ENCODE results near the gene STN1.

STN1 gene, protein sequence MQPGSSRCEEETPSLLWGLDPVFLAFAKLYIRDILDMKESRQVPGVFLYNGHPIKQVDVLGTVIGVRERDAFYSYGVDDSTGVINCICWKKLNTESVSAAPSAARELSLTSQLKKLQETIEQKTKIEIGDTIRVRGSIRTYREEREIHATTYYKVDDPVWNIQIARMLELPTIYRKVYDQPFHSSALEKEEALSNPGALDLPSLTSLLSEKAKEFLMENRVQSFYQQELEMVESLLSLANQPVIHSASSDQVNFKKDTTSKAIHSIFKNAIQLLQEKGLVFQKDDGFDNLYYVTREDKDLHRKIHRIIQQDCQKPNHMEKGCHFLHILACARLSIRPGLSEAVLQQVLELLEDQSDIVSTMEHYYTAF

GRCh38 chr10:103918053-103918846 is at the start of gene STN1:
TSS of gene STN1 (minus strand) at chr10:103918184. CDS start at chr10:103917594, 590 bp downstream.
- no peaks in the 10 kb centered on the region for H3K9me3 ChIP-seq (ENCODE audit: control insufficient read depth, low read length)
- peak within 1 kb of the TSS; percentile 99 for H3K9ac ChIP-seq (ENCODE audit: low read length)
- peaks cover 32% of the 10 kb centered on the region for H3K4me1 ChIP-seq (ENCODE audit: control insufficient read depth, insufficient read depth, low read length)
- DNase-seq (ENCODE audit: low read depth), result peak; percentile 99
- H3K36me3 ChIP-seq (ENCODE audit: control insufficient read depth, insufficient read depth, low read length, severe bottlenecking), result no peaks in the 10 kb centered on the region
- no peaks in the 10 kb centered on the region for H3K27me3 ChIP-seq (replicated peaks; ENCODE audit: control insufficient read depth, insufficient read depth, low read length)
- H3K4me3 ChIP-seq (ENCODE audit: low read length), result peak within 1 kb of the TSS; percentile 95

GRCh38 chr10:103967448-103968071 is 49.6 kb upstream of the STN1 start:
- Histone ChIP-seq H3K4me1 (ENCODE audit: control insufficient read depth, insufficient read depth, low read length) (peaks cover 20% of the 10 kb centered on the region), H3K9me3 (ENCODE audit: control insufficient read depth, low read length) (no peaks in the 10 kb centered on the region), H3K4me3 (ENCODE audit: low read length) (peak overlapping the region; percentile 98), H3K9ac (ENCODE audit: low read length) (peak overlapping the region; percentile 95), H3K27me3 (replicated peaks; ENCODE audit: control insufficient read depth, insufficient read depth, low read length) (no peaks in the 10 kb centered on the region), H3K36me3 (ENCODE audit: control insufficient read depth, insufficient read depth, low read length, severe bottlenecking) (no peaks in the 10 kb centered on the region)
- peak; percentile 80 for DNase-seq (ENCODE audit: low read depth)

DNA sequence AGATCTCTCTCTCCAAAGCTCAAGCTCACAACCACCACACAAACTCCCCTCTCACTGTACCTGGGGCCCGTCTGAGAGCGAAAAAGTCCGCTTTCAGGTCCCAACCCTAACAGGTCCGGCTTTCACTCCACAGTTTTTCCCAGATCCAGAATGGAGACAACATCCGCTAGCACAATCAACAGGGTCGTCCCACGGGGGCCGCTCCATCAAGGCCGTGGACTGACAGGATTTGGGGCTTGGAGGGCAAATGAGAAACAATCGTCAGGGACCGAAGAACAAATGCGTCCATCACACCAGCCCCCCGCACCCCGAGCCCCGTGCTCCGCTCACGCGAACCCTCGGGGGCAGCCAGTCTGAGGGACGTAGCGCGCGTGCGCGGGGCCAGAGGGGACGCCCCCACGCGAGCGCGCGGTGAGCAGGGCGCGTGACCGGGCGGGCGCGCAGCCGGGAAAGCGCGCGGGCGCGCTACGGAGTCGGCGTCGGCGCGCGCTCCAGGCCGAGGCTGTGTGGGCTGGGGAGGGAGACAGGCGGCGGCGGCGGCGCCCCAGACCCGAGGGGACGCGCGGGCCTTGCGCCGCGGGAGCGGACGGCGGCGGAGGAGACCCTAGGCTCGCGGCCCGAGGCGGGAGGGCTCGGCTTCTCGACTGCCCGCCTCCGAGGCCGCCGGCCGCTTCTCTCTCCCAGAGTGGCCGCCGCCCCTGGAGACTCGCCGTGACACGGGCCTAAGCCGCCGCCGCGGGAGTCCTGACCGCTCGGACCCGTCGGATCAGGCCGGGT is 48.9 kb upstream of the STN1 start, which contains the start of gene SLK:
SLK (plus strand) TSS at position 470 of the 777 bp plus-strand sequence. CDS start 606 bp downstream, outside the sequence.
- peak; percentile 97 for DNase-seq (ENCODE audit: low read depth)
- H3K9ac ChIP-seq (ENCODE audit: low read length), result peak within 1 kb of the TSS; percentile 95

GRCh38 chr10:103960103-103960502 is 42.1 kb upstream of the STN1 start:
- H3K4me1 ChIP-seq (ENCODE audit: control insufficient read depth, insufficient read depth, low read length), result no peaks in the 10 kb centered on the region
- H3K36me3 ChIP-seq (ENCODE audit: control insufficient read depth, insufficient read depth, low read length, severe bottlenecking), result no peaks in the 10 kb centered on the region
- H3K9me3 ChIP-seq (ENCODE audit: control insufficient read depth, low read length), result no peaks in the 10 kb centered on the region
- no peaks in the 10 kb centered on the region for H3K27me3 ChIP-seq (replicated peaks; ENCODE audit: control insufficient read depth, insufficient read depth, low read length)
- H3K9ac ChIP-seq (ENCODE audit: low read length), result no peak overlapping the region
- H3K4me3 ChIP-seq (ENCODE audit: low read length), result no peak overlapping the region
- no peak for DNase-seq (ENCODE audit: low read depth)

More for the DNA sequence above, 48.9 kb upstream of the STN1 start, which contains the start of gene SLK:
- Histone ChIP-seq H3K27me3 (replicated peaks; ENCODE audit: control insufficient read depth, insufficient read depth, low read length) (no peaks in the 10 kb centered on the region), H3K36me3 (ENCODE audit: control insufficient read depth, insufficient read depth, low read length, severe bottlenecking) (no peaks in the 10 kb centered on the region), H3K9me3 (ENCODE audit: control insufficient read depth, low read length) (no peaks in the 10 kb centered on the region), H3K4me1 (ENCODE audit: control insufficient read depth, insufficient read depth, low read length) (peaks cover 20% of the 10 kb centered on the region), H3K4me3 (ENCODE audit: low read length) (peak within 1 kb of the TSS; percentile 98)

- Histone ChIP-seq H3K27me3 (replicated peaks; ENCODE audit: control insufficient read depth, insufficient read depth, low read length) (no peaks in the 10 kb centered on the region), H3K4me1 (ENCODE audit: control insufficient read depth, insufficient read depth, low read length) (no peaks in the 10 kb centered on the region), H3K36me3 (ENCODE audit: control insufficient read depth, insufficient read depth, low read length, severe bottlenecking) (no peaks in the 10 kb centered on the region), H3K4me3 (ENCODE audit: low read length) (no peak overlapping the region), H3K9ac (ENCODE audit: low read length) (no peak overlapping the region), H3K9me3 (ENCODE audit: control insufficient read depth, low read length) (no peaks in the 10 kb centered on the region)
- DNase-seq (ENCODE audit: low read depth), result no peak
Measured at GRCh38 chr10:103958996-103959395, 41.0 kb upstream of the STN1 start.

- no peak overlapping the region for H3K9ac ChIP-seq (ENCODE audit: low read length)
- no peak for DNase-seq (ENCODE audit: low read depth)
- H3K9me3 ChIP-seq (ENCODE audit: control insufficient read depth, low read length), result no peaks in the 10 kb centered on the region
- no peaks in the 10 kb centered on the region for H3K27me3 ChIP-seq (replicated peaks; ENCODE audit: control insufficient read depth, insufficient read depth, low read length)
- H3K4me1 ChIP-seq (ENCODE audit: control insufficient read depth, insufficient read depth, low read length), result no peaks in the 10 kb centered on the region
- H3K36me3 ChIP-seq (ENCODE audit: control insufficient read depth, insufficient read depth, low read length, severe bottlenecking), result no peaks in the 10 kb centered on the region
- H3K4me3 ChIP-seq (ENCODE audit: low read length), result no peak overlapping the region
Measured at GRCh38 chr10:103954543-103954942, 36.6 kb upstream of the STN1 start.

DNA sequence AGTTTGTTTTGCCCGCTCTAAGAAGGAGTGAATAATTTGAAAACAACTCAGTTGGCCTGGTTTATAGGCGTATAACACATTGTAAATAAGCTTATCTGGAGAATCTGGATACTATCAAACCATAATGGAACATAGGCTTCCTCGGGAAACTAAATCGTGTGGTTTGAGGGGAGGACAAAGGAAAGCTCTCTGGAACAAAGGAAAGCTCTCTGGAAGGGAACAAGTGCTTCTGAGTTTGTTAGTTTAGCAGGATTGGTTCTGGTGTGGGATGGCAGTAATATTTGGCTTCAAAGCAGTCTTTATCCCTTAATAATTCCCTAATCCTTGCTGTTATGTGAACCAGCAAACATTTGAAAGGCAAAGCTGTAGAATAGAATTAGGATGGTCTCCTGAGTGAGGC is 34.0 kb upstream of the STN1 start:
- Histone ChIP-seq H3K4me1 (ENCODE audit: control insufficient read depth, insufficient read depth, low read length) (no peaks in the 10 kb centered on the region), H3K9ac (ENCODE audit: low read length) (no peak overlapping the region), H3K36me3 (ENCODE audit: control insufficient read depth, insufficient read depth, low read length, severe bottlenecking) (no peaks in the 10 kb centered on the region), H3K4me3 (ENCODE audit: low read length) (no peak overlapping the region), H3K27me3 (replicated peaks; ENCODE audit: control insufficient read depth, insufficient read depth, low read length) (no peaks in the 10 kb centered on the region), H3K9me3 (ENCODE audit: control insufficient read depth, low read length) (no peaks in the 10 kb centered on the region)
- DNase-seq (ENCODE audit: low read depth), result no peak

DNA sequence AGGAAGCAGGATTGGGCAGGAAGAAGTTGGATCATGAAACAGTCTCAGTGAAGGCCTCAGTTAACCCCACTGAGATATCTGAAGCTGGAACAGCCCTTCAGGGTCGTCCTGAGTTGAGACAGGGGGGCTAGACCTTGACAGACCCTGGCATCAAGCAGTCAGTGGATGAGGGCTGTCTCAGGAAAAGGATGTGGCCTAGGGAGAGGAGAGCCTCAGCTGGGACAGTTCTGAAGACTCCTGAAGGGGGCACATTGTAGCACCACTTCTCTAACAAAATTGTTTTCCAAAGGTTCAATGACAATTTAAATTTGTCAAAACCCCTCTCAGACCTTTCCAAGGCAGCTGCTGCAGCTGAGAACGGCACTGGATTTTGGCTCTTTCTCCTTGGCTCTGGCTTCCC is 33.2 kb upstream of the STN1 start:
- no peaks in the 10 kb centered on the region for H3K9me3 ChIP-seq (ENCODE audit: control insufficient read depth, low read length)
- no peak for DNase-seq (ENCODE audit: low read depth)
- no peak overlapping the region for H3K4me3 ChIP-seq (ENCODE audit: low read length)
- H3K4me1 ChIP-seq (ENCODE audit: control insufficient read depth, insufficient read depth, low read length), result no peaks in the 10 kb centered on the region
- no peak overlapping the region for H3K9ac ChIP-seq (ENCODE audit: low read length)
- no peaks in the 10 kb centered on the region for H3K36me3 ChIP-seq (ENCODE audit: control insufficient read depth, insufficient read depth, low read length, severe bottlenecking)
- H3K27me3 ChIP-seq (replicated peaks; ENCODE audit: control insufficient read depth, insufficient read depth, low read length), result no peaks in the 10 kb centered on the region

- H3K4me3 ChIP-seq (ENCODE audit: low read length), result no peak overlapping the region
- H3K9ac ChIP-seq (ENCODE audit: low read length), result no peak overlapping the region
- H3K27me3 ChIP-seq (replicated peaks; ENCODE audit: control insufficient read depth, insufficient read depth, low read length), result no peaks in the 10 kb centered on the region
- no peaks in the 10 kb centered on the region for H3K9me3 ChIP-seq (ENCODE audit: control insufficient read depth, low read length)
- no peak for DNase-seq (ENCODE audit: low read depth)
- H3K4me1 ChIP-seq (ENCODE audit: control insufficient read depth, insufficient read depth, low read length), result no peaks in the 10 kb centered on the region
- H3K36me3 ChIP-seq (ENCODE audit: control insufficient read depth, insufficient read depth, low read length, severe bottlenecking), result no peaks in the 10 kb centered on the region
Measured at GRCh38 chr10:103949728-103950127, 31.7 kb upstream of the STN1 start.

- Histone ChIP-seq H3K9me3 (ENCODE audit: control insufficient read depth, low read length) (no peaks in the 10 kb centered on the region), H3K4me1 (ENCODE audit: control insufficient read depth, insufficient read depth, low read length) (no peaks in the 10 kb centered on the region), H3K4me3 (ENCODE audit: low read length) (no peak overlapping the region), H3K27me3 (replicated peaks; ENCODE audit: control insufficient read depth, insufficient read depth, low read length) (no peaks in the 10 kb centered on the region), H3K9ac (ENCODE audit: low read length) (no peak overlapping the region), H3K36me3 (ENCODE audit: control insufficient read depth, insufficient read depth, low read length, severe bottlenecking) (no peaks in the 10 kb centered on the region)
- DNase-seq (ENCODE audit: low read depth), result no peak
Measured at GRCh38 chr10:103947799-103948516, 30.0 kb upstream of the STN1 start.

All from adipocyte (in vitro differentiated cells).